GM23338 (cell line): Measurements from ENCODE around the gene OR8A1. TPM values are rescaled to one million over a fixed set of nuclear protein-coding genes. Genes with fewer than 3 reads are reported as not detected.

Experiments
- ATAC-seq: fragments of 200-7000 bp; cut with Tn5 transposase; 3 replicates; pipeline ENCODE4 v1.9.1; 2020
- DNase-seq: peaks from one replicate; pipeline ENCODE4 v3.0.0-alpha.2; 2015; ENCODE audit warnings: low spot score
- H2AFZ ChIP-seq: fragments of 200-600 bp; sonication (generic); 2 replicates; pipeline ENCODE4 v1.8.0; 2016; ENCODE audit warnings: antibody characterized with exemption, mild to moderate bottlenecking, moderate library complexity
- H3F3A ChIP-seq: fragments of 200-600 bp; sonication (generic); replicated peaks from 2 replicates; pipeline ENCODE4 v1.8.0; 2017; ENCODE audit warnings: antibody characterized with exemption, mixed run types, low read depth
- H3K27ac ChIP-seq: fragments of 200-600 bp; sonication (generic); 2 replicates; pipeline ENCODE4 v1.6.1; 2016; ENCODE audit warnings: low read depth
- H3K27me3 ChIP-seq: fragments of 200-600 bp; sonication (generic); 2 replicates; pipeline ENCODE4 v1.8.0; 2016; ENCODE audit warnings: mild to moderate bottlenecking, mixed run types, moderate library complexity; ENCODE audit not compliant: insufficient read depth
- H3K36me3 ChIP-seq: fragments of 200-600 bp; sonication (generic); 2 replicates; pipeline ENCODE4 v1.8.0; 2016; ENCODE audit warnings: mild to moderate bottlenecking; ENCODE audit not compliant: insufficient read depth
- H3K4me1 ChIP-seq: fragments of 200-600 bp; sonication (generic); 2 replicates; pipeline ENCODE4 v1.8.0; 2016; ENCODE audit warnings: mild to moderate bottlenecking, moderate library complexity; ENCODE audit not compliant: insufficient read depth
- H3K4me2 ChIP-seq: fragments of 200-600 bp; sonication (generic); 2 replicates; pipeline ENCODE4 v1.7.1; 2017; ENCODE audit warnings: mixed run types
- H3K4me3 ChIP-seq: fragments of 200-600 bp; sonication (generic); 2 replicates; pipeline ENCODE4 v1.6.1; 2016; ENCODE audit warnings: mixed run types
- H3K79me2 ChIP-seq: fragments of 200-600 bp; sonication (generic); replicated peaks from 2 replicates; pipeline ENCODE4 v1.8.0; 2017; ENCODE audit warnings: mild to moderate bottlenecking; ENCODE audit not compliant: insufficient read depth
- H3K9me2 ChIP-seq: fragments of 200-600 bp; sonication (generic); 2 replicates; pipeline ENCODE4 v1.8.0; 2017; ENCODE audit not compliant: insufficient read depth
- H4K20me1 ChIP-seq: fragments of 200-600 bp; sonication (generic); replicated peaks from 2 replicates; pipeline ENCODE4 v1.8.0; 2017; ENCODE audit warnings: mild to moderate bottlenecking; ENCODE audit not compliant: insufficient read depth
- H3K27ac Mint-ChIP-seq: 2 replicates; pipeline ENCODE4 v1.8.0; 2020; ENCODE audit warnings: inconsistent platforms, mild to moderate bottlenecking, moderate library complexity, mixed read lengths
- H3K27me3 Mint-ChIP-seq: 3 replicates; pipeline ENCODE4 v1.8.0; 2022; ENCODE audit warnings: low read depth, mild to moderate bottlenecking, moderate library complexity, mixed read lengths, inconsistent platforms; ENCODE audit not compliant: insufficient read depth, poor library complexity
- H3K36me3 Mint-ChIP-seq: 3 replicates; pipeline ENCODE4 v1.8.0; 2021; ENCODE audit warnings: low read depth, mild to moderate bottlenecking, inconsistent platforms, moderate library complexity, mixed read lengths
- H3K4me1 Mint-ChIP-seq: 3 replicates; pipeline ENCODE4 v1.8.0; 2020; ENCODE audit warnings: mild to moderate bottlenecking, inconsistent platforms, mixed read lengths
- H3K4me3 Mint-ChIP-seq: 3 replicates; pipeline ENCODE4 v1.8.0; 2021; ENCODE audit warnings: moderate library complexity, mild to moderate bottlenecking, inconsistent platforms, mixed read lengths
- H3K9me3 Mint-ChIP-seq: 3 replicates; pipeline ENCODE4 v1.8.0; 2020; ENCODE audit warnings: moderate library complexity, mild to moderate bottlenecking, inconsistent platforms, mixed read lengths
- CREB1 ChIP-seq: fragments of 250-450 bp; sonication (Bioruptor Pico); IDR thresholded peaks from 2 replicates; pipeline ENCODE4 v1.5.0; 2020; ENCODE audit warnings: low read depth, mild to moderate bottlenecking, moderate library complexity
- CTCF ChIP-seq, 2 experiments: fragments of 200-600 bp in 1 of 2; sonication (generic) in 1 of 2; conservative IDR thresholded peaks; 2 replicates each; pipeline versions ENCODE4 v1.5.1 to v1.6.1; 2016 to 2017; ENCODE audit warnings: antibody characterized with exemption in 2 of 2, low read depth in 2 of 2, mild to moderate bottlenecking in 2 of 2, moderate library complexity in 1 of 2
- EZH2 ChIP-seq: fragments of 200-600 bp; sonication (generic); IDR thresholded peaks from one replicate; pipeline ENCODE4 v1.8.0; 2017; ENCODE audit warnings: antibody characterized with exemption, mild to moderate bottlenecking, low read depth; ENCODE audit not compliant: unreplicated experiment
- EZH2phosphoT487 ChIP-seq: fragments of 200-600 bp; sonication (generic); IDR thresholded peaks from one replicate; pipeline ENCODE4 v1.8.1; 2018; ENCODE audit warnings: antibody characterized with exemption; ENCODE audit not compliant: unreplicated experiment
- JUNB ChIP-seq: IDR thresholded peaks from one replicate; pipeline ENCODE4 v1.6.1; 2016; ENCODE audit warnings: antibody characterized with exemption; ENCODE audit not compliant: unreplicated experiment
- NANOG ChIP-seq: IDR thresholded peaks from 2 replicates; pipeline ENCODE4 v1.6.1; 2016; ENCODE audit warnings: antibody characterized with exemption, borderline replicate concordance
- POLR2AphosphoS5 ChIP-seq: IDR thresholded peaks from 2 replicates; pipeline ENCODE4 v1.6.1; 2016; ENCODE audit warnings: antibody characterized with exemption, low read depth
- STAT1 ChIP-seq: IDR thresholded peaks from one replicate; pipeline ENCODE4 v1.6.1; 2016; ENCODE audit warnings: antibody characterized with exemption; ENCODE audit not compliant: unreplicated experiment
- ZNF114 ChIP-seq: fragments of 250-450 bp; sonication (Bioruptor Pico); IDR thresholded peaks from 2 replicates; pipeline ENCODE4 v1.5.0; 2020; ENCODE audit warnings: mild to moderate bottlenecking, moderate library complexity
- ZNF331 ChIP-seq: fragments of 250-450 bp; sonication (Bioruptor Pico); IDR thresholded peaks from 2 replicates; pipeline ENCODE4 v1.5.0; 2020; ENCODE audit warnings: low read depth, mild to moderate bottlenecking, moderate library complexity
- long read RNA-seq: library from polyadenylated mRNA; unstranded; transcript quantifications from one replicate; pipeline ENCODE4 v2.0.0, GENCODE V29; 2020; ENCODE audit not compliant: unreplicated experiment
- polyA plus RNA-seq: library from polyadenylated mRNA; unstranded; fragments of >200 nt; fragmentation: Nextera tagmentation; extraction: Ambion mirVana; gene quantifications from 2 replicates; pipeline ENCODE4 v1.2.1, GENCODE V29; 2016
- total RNA-seq: library from RNA; depleted of rRNA; stranded (reverse); fragments of >200 nt; shearing (Covaris generic); gene quantifications from 2 replicates; pipeline ENCODE4 v1.2.3, GENCODE V29; 2014; rRNA removed
- TF ChIP-seq, protein P1 (sequence below): IDR thresholded peaks from 2 replicates; pipeline ENCODE4 v1.6.1; 2016; ENCODE audit warnings: antibody characterized with exemption
- TF ChIP-seq, protein P2 (sequence below): fragments of 250-450 bp; sonication (Bioruptor Pico); IDR thresholded peaks from 2 replicates; pipeline ENCODE4 v1.5.0; 2020; ENCODE audit warnings: mild to moderate bottlenecking, moderate library complexity
- TF ChIP-seq, protein P3 (sequence below): IDR thresholded peaks from one replicate; pipeline ENCODE4 v1.6.1; 2018; ENCODE audit warnings: antibody characterized with exemption; ENCODE audit not compliant: unreplicated experiment

The OR8A1 gene
- total RNA-seq = not detected in 2 replicates
- polyA plus RNA-seq = not detected in 2 replicates
- long read RNA-seq = 0 reads

DNA sequence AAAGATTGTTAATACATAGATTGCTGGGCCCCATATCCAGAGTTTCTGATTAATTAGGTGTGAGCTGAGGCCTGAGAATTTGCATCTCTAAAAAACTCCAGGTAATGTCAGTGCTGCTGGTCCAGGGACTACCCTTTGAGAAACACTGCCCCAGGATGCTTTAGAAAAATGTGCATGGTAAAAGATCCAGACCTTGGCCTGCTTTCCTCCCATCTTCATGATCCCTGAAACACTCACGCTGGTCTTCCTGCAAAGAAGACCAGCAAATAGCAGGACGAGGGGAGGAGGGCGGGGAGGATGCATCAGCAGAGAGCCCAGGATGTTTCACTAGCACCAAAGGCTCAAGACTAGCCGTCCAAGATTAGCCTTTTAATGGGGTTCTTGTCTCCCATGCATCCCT, at the start of gene OR8A1:
TSS of gene OR8A1 (plus strand) at position 301 of the 400 bp plus-strand sequence. CDS start 123 bp downstream, outside the sequence.
- Histone ChIP-seq H4K20me1 (no peaks in the 10 kb centered on the region), H3K27me3 (no peaks in the 10 kb centered on the region), H3K9me2 (no peaks in the 10 kb centered on the region), H3K4me1 (no peaks in the 10 kb centered on the region), H3F3A (no peaks in the 10 kb centered on the region), H2AFZ (peak within 1 kb of the TSS; percentile 15; the same call in 1 of the 2 replicates), H3K4me3 (no peak within 1 kb of the TSS), H3K36me3 (no peaks in the 10 kb centered on the region), H3K4me2 (no peak within 1 kb of the TSS), H3K79me2 (no peaks in the 10 kb centered on the region), H3K27ac (no peak within 1 kb of the TSS)
- Mint-ChIP-seq H3K36me3 (no peaks in the 10 kb centered on the region), H3K27me3 (no peaks in the 10 kb centered on the region), H3K9me3 (no peaks in the 10 kb centered on the region), H3K4me1 (peaks cover 9% of the 10 kb centered on the region; the same call in 2 of the 3 replicates), H3K27ac (no peak within 1 kb of the TSS), H3K4me3 (no peak within 1 kb of the TSS)
- DNase-seq (no peak), ATAC-seq (no peak)
- TF ChIP-seq STAT1 = no peak
- TF ChIP-seq NANOG = no peak
- no peak for TF ChIP-seq POLR2AphosphoS5
- no peak for TF ChIP-seq EZH2
- TF ChIP-seq, protein P1, sequence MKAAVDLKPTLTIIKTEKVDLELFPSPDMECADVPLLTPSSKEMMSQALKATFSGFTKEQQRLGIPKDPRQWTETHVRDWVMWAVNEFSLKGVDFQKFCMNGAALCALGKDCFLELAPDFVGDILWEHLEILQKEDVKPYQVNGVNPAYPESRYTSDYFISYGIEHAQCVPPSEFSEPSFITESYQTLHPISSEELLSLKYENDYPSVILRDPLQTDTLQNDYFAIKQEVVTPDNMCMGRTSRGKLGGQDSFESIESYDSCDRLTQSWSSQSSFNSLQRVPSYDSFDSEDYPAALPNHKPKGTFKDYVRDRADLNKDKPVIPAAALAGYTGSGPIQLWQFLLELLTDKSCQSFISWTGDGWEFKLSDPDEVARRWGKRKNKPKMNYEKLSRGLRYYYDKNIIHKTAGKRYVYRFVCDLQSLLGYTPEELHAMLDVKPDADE = no peak
- TF ChIP-seq, protein P2, sequence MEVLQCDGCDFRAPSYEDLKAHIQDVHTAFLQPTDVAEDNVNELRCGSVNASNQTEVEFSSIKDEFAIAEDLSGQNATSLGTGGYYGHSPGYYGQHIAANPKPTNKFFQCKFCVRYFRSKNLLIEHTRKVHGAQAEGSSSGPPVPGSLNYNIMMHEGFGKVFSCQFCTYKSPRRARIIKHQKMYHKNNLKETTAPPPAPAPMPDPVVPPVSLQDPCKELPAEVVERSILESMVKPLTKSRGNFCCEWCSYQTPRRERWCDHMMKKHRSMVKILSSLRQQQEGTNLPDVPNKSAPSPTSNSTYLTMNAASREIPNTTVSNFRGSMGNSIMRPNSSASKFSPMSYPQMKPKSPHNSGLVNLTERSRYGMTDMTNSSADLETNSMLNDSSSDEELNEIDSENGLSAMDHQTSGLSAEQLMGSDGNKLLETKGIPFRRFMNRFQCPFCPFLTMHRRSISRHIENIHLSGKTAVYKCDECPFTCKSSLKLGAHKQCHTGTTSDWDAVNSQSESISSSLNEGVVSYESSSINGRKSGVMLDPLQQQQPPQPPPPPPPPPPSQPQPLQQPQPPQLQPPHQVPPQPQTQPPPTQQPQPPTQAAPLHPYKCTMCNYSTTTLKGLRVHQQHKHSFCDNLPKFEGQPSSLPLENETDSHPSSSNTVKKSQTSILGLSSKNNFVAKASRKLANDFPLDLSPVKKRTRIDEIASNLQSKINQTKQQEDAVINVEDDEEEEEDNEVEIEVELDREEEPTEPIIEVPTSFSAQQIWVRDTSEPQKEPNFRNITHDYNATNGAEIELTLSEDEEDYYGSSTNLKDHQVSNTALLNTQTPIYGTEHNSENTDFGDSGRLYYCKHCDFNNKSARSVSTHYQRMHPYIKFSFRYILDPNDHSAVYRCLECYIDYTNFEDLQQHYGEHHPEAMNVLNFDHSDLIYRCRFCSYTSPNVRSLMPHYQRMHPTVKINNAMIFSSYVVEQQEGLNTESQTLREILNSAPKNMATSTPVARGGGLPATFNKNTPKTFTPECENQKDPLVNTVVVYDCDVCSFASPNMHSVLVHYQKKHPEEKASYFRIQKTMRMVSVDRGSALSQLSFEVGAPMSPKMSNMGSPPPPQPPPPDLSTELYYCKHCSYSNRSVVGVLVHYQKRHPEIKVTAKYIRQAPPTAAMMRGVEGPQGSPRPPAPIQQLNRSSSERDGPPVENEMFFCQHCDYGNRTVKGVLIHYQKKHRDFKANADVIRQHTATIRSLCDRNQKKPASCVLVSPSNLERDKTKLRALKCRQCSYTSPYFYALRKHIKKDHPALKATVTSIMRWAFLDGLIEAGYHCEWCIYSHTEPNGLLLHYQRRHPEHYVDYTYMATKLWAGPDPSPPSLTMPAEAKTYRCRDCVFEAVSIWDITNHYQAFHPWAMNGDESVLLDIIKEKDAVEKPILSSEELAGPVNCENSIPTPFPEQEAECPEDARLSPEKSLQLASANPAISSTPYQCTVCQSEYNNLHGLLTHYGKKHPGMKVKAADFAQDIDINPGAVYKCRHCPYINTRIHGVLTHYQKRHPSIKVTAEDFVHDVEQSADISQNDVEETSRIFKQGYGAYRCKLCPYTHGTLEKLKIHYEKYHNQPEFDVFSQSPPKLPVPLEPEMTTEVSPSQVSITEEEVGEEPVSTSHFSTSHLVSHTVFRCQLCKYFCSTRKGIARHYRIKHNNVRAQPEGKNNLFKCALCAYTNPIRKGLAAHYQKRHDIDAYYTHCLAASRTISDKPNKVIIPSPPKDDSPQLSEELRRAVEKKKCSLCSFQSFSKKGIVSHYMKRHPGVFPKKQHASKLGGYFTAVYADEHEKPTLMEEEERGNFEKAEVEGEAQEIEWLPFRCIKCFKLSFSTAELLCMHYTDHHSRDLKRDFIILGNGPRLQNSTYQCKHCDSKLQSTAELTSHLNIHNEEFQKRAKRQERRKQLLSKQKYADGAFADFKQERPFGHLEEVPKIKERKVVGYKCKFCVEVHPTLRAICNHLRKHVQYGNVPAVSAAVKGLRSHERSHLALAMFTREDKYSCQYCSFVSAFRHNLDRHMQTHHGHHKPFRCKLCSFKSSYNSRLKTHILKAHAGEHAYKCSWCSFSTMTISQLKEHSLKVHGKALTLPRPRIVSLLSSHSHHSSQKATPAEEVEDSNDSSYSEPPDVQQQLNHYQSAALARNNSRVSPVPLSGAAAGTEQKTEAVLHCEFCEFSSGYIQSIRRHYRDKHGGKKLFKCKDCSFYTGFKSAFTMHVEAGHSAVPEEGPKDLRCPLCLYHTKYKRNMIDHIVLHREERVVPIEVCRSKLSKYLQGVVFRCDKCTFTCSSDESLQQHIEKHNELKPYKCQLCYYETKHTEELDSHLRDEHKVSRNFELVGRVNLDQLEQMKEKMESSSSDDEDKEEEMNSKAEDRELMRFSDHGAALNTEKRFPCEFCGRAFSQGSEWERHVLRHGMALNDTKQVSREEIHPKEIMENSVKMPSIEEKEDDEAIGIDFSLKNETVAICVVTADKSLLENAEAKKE (CRISPR knock-in tag) = no peak
- no peak for TF ChIP-seq EZH2phosphoT487
- no peak for TF ChIP-seq CREB1 (CRISPR knock-in tag)
- no peak for TF ChIP-seq JUNB
- TF ChIP-seq ZNF331 (CRISPR knock-in tag) = no peak
- TF ChIP-seq, protein P3, sequence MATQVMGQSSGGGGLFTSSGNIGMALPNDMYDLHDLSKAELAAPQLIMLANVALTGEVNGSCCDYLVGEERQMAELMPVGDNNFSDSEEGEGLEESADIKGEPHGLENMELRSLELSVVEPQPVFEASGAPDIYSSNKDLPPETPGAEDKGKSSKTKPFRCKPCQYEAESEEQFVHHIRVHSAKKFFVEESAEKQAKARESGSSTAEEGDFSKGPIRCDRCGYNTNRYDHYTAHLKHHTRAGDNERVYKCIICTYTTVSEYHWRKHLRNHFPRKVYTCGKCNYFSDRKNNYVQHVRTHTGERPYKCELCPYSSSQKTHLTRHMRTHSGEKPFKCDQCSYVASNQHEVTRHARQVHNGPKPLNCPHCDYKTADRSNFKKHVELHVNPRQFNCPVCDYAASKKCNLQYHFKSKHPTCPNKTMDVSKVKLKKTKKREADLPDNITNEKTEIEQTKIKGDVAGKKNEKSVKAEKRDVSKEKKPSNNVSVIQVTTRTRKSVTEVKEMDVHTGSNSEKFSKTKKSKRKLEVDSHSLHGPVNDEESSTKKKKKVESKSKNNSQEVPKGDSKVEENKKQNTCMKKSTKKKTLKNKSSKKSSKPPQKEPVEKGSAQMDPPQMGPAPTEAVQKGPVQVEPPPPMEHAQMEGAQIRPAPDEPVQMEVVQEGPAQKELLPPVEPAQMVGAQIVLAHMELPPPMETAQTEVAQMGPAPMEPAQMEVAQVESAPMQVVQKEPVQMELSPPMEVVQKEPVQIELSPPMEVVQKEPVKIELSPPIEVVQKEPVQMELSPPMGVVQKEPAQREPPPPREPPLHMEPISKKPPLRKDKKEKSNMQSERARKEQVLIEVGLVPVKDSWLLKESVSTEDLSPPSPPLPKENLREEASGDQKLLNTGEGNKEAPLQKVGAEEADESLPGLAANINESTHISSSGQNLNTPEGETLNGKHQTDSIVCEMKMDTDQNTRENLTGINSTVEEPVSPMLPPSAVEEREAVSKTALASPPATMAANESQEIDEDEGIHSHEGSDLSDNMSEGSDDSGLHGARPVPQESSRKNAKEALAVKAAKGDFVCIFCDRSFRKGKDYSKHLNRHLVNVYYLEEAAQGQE = no peak
- no peak for TF ChIP-seq ZNF114 (CRISPR knock-in tag)
- no peak for TF ChIP-seq CTCF (conservative IDR thresholded peaks at IDR 0.05; ENCODE audit: low read depth in 2 of 2)
